GOT3 (cell line): ENCODE data around the gene MYH10.

Experiments used
- DNase-seq: peaks from one replicate; lab custom pipeline; 2025; ENCODE audit warnings: mixed read lengths; lab: John Stamatoyannopoulos, UW

Gene MYH10

DNA sequence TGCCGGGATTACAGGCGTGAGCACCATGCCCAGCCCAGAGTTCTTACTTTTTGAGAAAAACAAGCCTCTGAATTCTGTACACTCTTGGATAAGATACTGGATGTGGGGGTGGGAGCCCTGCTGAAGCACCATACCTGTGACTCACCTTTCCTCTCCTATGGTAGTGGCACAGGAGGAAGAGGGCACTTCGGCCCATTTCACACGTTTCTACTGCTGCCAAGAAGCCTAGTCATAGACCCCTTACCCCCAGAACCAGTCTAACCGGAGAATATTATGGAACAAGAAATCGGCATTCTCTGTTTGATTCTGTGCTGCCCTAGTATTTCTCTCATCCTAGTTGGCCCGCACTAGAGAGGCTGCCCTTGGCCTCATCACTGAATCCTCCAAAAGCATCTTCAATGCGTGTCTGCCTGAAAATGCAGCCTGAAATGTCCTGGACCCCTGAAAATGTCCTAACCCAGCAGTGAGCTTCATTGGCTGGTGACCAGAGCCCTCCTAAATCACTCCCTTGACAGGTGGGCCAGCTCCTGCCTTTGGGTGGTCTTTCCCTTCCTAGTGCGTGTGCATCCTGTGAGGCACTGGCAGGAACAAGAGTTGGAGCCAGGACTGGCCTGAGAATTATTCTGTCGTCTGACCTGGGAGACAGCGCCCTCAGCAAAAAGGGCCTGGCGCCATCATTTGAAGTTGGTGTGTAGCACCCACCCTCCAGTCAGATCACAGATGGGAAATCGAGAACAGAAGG lies 156.9 kb downstream of the MYH10 start:
- no peak for DNase-seq

GRCh38 chr17:8472663-8473062 lies 157.9 kb downstream of the MYH10 start:
- no peak for DNase-seq

DNA sequence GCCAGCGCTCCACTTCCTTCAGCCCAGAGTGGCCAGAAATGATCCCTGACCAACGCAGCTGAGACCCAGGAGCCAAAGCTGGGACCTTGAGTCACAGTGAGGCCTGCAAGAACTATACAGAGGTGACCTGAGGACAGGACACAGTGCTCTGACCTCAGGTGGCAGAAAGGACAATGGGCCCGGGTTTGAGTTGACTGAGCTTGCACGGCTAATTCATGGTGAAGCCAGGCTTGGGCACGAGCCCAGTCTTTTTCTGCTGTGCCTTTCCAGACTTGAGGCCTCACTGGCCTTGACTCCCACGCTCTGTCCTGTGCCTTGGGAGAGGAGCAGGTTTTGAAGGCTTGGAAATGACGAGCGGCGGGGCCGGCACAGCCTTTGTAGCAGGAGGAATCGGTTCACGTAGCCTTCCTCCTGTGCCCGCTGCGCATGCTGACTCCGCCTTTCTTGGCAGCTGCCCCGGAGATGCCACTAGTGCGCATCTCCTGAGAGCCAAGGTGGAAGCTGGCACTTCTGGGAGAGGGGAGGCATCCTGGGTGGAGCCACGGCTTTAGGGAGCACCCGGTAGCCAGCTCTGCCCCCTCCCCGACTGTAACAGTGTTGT lies 160.0 kb downstream of the MYH10 start:
- DNase-seq = no peak

GRCh38 chr17:8469964-8470363 lies 160.6 kb downstream of the MYH10 start:
- no peak for DNase-seq

DNA sequence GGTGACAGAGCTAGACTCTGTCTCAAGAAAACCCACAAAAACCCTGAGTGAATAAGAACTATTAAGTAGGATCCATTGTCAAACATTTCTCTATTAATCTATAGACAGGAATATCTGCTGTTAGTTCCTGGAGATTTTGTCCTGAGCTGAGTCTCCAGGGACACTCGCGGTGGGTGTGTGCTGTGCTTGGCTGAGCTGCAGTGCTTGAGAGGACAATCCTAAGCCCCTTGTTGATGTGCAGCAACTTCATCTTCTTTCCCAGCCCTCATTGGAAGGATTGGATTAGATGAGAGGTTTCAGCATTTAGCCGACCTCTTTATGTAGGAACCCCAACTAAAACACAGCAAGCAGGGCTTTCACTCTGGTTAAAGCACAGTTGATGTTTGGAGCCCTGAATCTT lies 161.5 kb downstream of the MYH10 start:
- no peak for DNase-seq

GRCh38 chr17:8468127-8468526 lies 162.4 kb downstream of the MYH10 start:
- DNase-seq = no peak

- DNase-seq = no peak
Measured at GRCh38 chr17:8467527-8467926, 163.0 kb downstream of the MYH10 start.

DNA sequence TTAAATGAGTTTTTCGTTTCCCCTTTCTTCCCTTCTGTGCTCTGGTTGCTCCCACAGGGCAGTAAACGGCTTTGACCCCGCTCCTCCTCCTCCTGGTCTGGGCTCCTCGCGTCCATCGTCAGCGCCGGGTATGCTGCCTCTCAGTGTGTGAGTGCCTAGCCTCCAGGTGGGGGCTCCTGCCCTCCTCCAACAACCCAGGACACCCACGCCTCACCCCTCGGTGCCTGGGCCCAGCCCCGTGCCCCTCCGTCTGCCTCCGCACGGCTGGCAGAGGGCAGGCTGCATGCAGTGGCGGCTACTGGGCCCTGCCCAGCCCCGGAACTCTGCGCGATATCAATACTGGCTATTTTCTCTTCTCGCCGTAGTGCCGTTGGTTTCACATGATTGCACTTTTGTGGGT lies 163.7 kb downstream of the MYH10 start:
- no peak for DNase-seq

GRCh38 chr17:8466456-8466855 lies 164.1 kb downstream of the MYH10 start:
- no peak for DNase-seq

DNA sequence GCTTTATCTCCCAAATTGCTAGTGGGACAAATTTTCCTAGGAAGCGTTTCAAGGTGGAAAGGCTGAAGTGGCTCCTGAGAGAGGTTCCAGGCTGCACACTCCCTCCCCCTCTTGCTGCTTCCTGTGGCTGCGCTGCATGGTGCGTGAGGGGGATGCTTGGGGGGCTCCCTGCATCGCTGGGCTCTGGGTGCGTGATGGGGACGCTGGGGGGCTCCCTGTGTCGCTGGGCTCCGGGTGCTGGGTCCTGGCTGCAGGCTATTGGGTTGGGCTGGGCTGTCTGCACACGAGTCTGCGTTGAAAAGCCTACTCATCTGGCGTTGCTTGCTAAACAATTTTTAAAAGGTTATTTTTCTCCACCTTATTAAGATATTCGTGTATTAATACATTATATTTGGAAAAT lies 164.8 kb downstream of the MYH10 start:
- no peak for DNase-seq

- DNase-seq = no peak
Measured at GRCh38 chr17:8465356-8465755, 165.2 kb downstream of the MYH10 start.

- DNase-seq = no peak
Measured at GRCh38 chr17:8464941-8465340, 165.6 kb downstream of the MYH10 start.

- no peak for DNase-seq
Measured at GRCh38 chr17:8463099-8463498, 167.4 kb downstream of the MYH10 start.

- no peak for DNase-seq
Measured at GRCh38 chr17:8462564-8462963, 168.0 kb downstream of the MYH10 start.

DNA sequence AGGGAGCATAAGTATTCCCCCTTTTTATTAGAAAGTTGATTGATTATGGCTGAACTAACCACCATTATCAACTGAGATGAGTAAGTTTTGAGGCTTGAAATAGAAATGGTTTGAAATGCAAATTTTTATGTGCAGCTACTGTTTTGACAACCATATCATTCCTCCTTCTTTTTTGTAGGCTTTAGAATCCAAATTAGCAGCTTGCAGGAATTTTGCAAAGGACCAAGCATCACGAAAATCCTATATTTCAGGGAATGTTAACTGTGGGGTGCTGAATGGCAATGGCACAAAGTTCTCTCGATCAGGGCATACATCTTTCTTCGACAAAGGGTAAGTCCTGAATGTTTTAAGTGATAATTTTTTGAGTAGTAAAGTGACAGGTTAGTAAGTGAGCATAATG lies 170.7 kb downstream of the MYH10 start:
- no peak for DNase-seq

DNA sequence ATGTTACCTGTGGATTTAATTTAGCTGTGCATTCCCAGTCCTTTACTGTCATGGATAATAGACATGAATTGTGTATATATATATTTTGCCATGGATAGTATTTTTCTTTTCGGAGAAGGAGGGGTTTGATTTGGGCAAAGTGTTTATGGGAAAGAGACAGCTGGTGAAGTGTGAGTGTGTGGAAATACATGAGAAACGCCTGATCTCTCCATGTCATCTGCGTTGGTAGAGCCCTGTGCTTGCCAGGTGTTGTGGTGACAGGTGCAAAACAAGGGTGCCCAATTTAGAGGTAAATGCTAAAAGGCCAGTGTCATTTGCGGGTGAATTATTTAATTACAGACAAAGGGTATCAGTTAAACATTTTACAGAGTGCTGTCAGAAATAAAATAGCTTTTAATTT lies 171.4 kb downstream of the MYH10 start:
- DNase-seq = no peak

DNA sequence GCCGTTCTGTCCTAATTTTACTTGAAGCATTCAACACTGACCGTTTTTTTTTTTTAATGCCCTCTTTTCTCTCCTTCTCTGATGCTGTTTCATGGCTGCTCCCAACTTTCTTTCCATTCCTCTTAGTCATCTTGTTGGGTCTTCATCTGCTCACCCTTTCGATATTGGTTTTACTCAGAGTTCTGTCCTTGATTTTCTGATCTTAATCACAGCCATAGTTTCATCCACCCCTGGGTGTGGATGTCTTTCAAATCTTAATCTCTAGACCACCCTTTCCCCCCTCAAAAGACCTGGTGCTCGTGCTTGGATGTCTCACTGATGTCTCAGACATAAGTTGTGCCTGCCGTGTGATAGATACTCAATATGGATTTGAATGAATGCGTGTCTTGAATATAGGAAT lies 172.4 kb downstream of the MYH10 start:
- DNase-seq = no peak

DNA sequence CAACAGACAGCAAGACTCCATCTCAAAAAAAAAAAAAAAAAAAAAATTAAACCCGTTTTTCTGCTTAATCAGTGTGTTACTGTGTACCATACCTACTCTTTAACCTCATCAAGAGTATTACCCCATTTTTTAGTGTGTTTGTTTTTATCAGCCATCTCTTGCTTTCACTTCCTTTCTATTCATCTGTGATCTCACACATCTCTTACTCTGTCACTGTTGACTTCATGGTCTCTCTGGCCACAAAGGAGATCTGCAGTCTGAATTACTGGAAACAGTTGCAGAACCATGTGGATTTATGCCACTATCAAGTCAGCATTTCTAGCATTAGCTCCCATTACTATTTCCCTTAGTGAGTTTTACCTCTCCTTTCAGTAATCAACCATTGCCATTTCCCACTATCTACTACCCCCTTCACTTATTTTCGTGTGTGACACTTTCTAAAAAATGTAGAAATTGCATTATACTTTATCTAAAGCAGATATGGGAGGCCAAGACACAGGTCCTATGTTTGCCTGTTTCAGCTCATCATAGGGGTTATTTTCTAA lies 174.8 kb downstream of the MYH10 start:
- DNase-seq = no peak

GRCh38 chr17:8453326-8453725 lies 177.2 kb downstream of the MYH10 start:
- no peak for DNase-seq

- no peak for DNase-seq
Measured at GRCh38 chr17:8451933-8452614, 178.5 kb downstream of the MYH10 start.

- no peak for DNase-seq
Measured at GRCh38 chr17:8448310-8448709, 182.2 kb downstream of the MYH10 start.

GRCh38 chr17:8447799-8448198 lies 182.7 kb downstream of the MYH10 start:
- DNase-seq = no peak

- no peak for DNase-seq
Measured at GRCh38 chr17:8445536-8445935, 185.0 kb downstream of the MYH10 start.
